Activated CD4-positive, alpha-beta memory T cell treated with anti-CD3 and anti-CD28 coated beads, Interleukin-2, amount 10 ng/mL, durations not matched to agents 7 days and 5 days (primary cell): ENCODE data around the gene CDHR2. TPM values are rescaled to one million over a fixed set of nuclear protein-coding genes. Genes with fewer than 3 reads are reported as not detected.

Experiments used
- CTCF ChIA-PET: fragments of 350-600 bp; sonication (Branson Sonifier 250); formaldehyde crosslinking; loops from one replicate; lab custom pipeline; 2021; ENCODE audit warnings: antibody characterized with exemption, inconsistent platforms; lab: Charles Lee
- POLR2A ChIA-PET: fragments of 350-600 bp; sonication (Branson Sonifier 250); formaldehyde crosslinking; loops from one replicate; lab custom pipeline; 2021; ENCODE audit warnings: antibody characterized with exemption; lab: Charles Lee
- DNase-seq: peaks from one replicate; pipeline ENCODE4 v3.0.0-alpha.2; 2020
- H3K27ac Mint-ChIP-seq: one replicate; pipeline ENCODE4 v1.8.0; 2021; ENCODE audit warnings: mild to moderate bottlenecking, mixed read lengths
- H3K27me3 Mint-ChIP-seq: one replicate; pipeline ENCODE4 v1.8.0; 2021; ENCODE audit warnings: mixed read lengths
- H3K36me3 Mint-ChIP-seq: one replicate; pipeline ENCODE4 v1.8.0; 2021; ENCODE audit warnings: low read depth, mixed read lengths
- H3K4me1 Mint-ChIP-seq: one replicate; pipeline ENCODE4 v1.8.0; 2021; ENCODE audit warnings: mixed read lengths
- H3K4me3 Mint-ChIP-seq: one replicate; pipeline ENCODE4 v1.8.0; 2021; ENCODE audit warnings: mild to moderate bottlenecking, mixed read lengths
- H3K9me3 Mint-ChIP-seq: one replicate; pipeline ENCODE4 v1.8.0; 2021; ENCODE audit warnings: mixed read lengths
- total RNA-seq, 2 experiments: library from RNA; stranded (reverse); gene quantifications; one replicate each; pipeline ENCODE4 v1.2.3, GENCODE V29; 2021

Gene CDHR2
- total RNA-seq, 2 experiments from 2014 or later, result 1.6 to 2.3 TPM

GRCh38 chr5:176557846-176558245 lies 8.7 kb downstream of the CDHR2 start:
- Mint-ChIP-seq H3K9me3 (no peaks in the 10 kb centered on the region), H3K36me3 (no peaks in the 10 kb centered on the region), H3K4me3 (no peak overlapping the region), H3K27ac (no peak overlapping the region), H3K4me1 (peaks cover 55% of the 10 kb centered on the region), H3K27me3 (peaks cover 7% of the 10 kb centered on the region)
- CTCF ChIA-PET, result interaction anchor here (1.1 to 1.8 kb wide), 3 partner anchors 14 to 140 kb away, joined by 5 to 6 read pairs (median 6); no protein-coding TSS in a partner anchor
- no peak for DNase-seq
- POLR2A ChIA-PET, result interaction anchor here (1.3 to 1.7 kb wide), 2 partner anchors 15 to 141 kb away, joined by 3 to 7 read pairs; partner anchors contain the start of gene CLTB

GRCh38 chr5:176559683-176560082 lies 10.5 kb downstream of the CDHR2 start:
- POLR2A ChIA-PET, result interaction anchor here (0.6 to 1.0 kb wide), 2 partner anchors 16 to 17 kb away, joined by 3 to 6 read pairs; no protein-coding TSS in a partner anchor
- CTCF ChIA-PET, result interaction anchor here (1.8 kb wide), 1 partner anchor 16 kb away, joined by 6 read pairs; no protein-coding TSS in a partner anchor
- Mint-ChIP-seq H3K4me1 (peaks cover 39% of the 10 kb centered on the region), H3K27ac (no peak overlapping the region), H3K36me3 (no peaks in the 10 kb centered on the region), H3K27me3 (peaks cover 7% of the 10 kb centered on the region), H3K9me3 (no peaks in the 10 kb centered on the region), H3K4me3 (no peak overlapping the region)
- DNase-seq, result no peak

GRCh38 chr5:176560364-176560763 lies 11.2 kb downstream of the CDHR2 start:
- H3K4me3 Mint-ChIP-seq, result no peak overlapping the region
- no peak for DNase-seq
- peaks cover 32% of the 10 kb centered on the region for H3K4me1 Mint-ChIP-seq
- H3K36me3 Mint-ChIP-seq, result no peaks in the 10 kb centered on the region
- H3K9me3 Mint-ChIP-seq, result no peaks in the 10 kb centered on the region
- H3K27me3 Mint-ChIP-seq, result peaks cover 7% of the 10 kb centered on the region
- H3K27ac Mint-ChIP-seq, result no peak overlapping the region
- ChIA-PET POLR2A (interaction anchor here (0.6 kb wide), 1 partner anchor 17 kb away, joined by 3 read pairs; no protein-coding TSS in a partner anchor), CTCF (interaction anchor here (1.3 kb wide), 1 partner anchor 144 kb away, joined by 3 read pairs; the partner anchor contains the start of gene CLTB)

- H3K27me3 Mint-ChIP-seq, result peaks cover 10% of the 10 kb centered on the region
- POLR2A ChIA-PET, result interaction anchor here (0.9 kb wide), 1 partner anchor 114 kb away, joined by 3 read pairs; no protein-coding TSS in a partner anchor
- DNase-seq, result no peak
- H3K27ac Mint-ChIP-seq, result no peak overlapping the region
- peaks cover 23% of the 10 kb centered on the region for H3K4me1 Mint-ChIP-seq
- no peak overlapping the region for H3K4me3 Mint-ChIP-seq
- no peaks in the 10 kb centered on the region for H3K36me3 Mint-ChIP-seq
- no peaks in the 10 kb centered on the region for H3K9me3 Mint-ChIP-seq
- CTCF ChIA-PET, result interaction anchor here (1.3 kb wide), 1 partner anchor 145 kb away, joined by 3 read pairs; the partner anchor contains the start of gene CLTB
Observed at GRCh38 chr5:176561259-176561658, 12.1 kb downstream of the CDHR2 start.

DNA sequence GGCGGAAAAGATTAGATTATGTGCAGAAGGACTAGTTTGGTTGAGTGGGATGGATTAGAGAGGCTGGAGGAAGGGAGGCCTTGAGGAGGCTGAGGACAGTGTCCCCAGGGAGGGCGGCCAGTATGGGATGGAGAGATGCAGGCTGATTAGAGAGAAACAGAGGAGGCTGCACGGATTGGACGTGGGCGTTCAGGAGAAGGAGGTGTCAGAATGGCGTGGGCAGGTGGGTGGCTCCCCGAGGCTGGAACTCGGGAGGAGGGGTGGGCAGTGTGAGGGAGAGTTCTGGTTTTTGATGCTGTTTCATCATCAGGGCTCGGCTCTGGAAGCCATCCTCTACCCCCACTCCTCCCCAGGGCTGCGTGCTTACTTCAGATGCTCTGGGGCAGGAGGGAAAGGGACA lies 13.0 kb downstream of the CDHR2 start:
- CTCF ChIA-PET, result interaction anchor here (0.8 kb wide), 1 partner anchor 11 kb away, joined by 3 read pairs; no protein-coding TSS in a partner anchor
- Mint-ChIP-seq H3K27ac (no peak overlapping the region), H3K4me1 (peaks cover 18% of the 10 kb centered on the region), H3K36me3 (no peaks in the 10 kb centered on the region), H3K4me3 (no peak overlapping the region), H3K27me3 (peaks cover 11% of the 10 kb centered on the region), H3K9me3 (no peaks in the 10 kb centered on the region)
- DNase-seq, result no peak
- POLR2A ChIA-PET, result no interaction called here

- peaks cover 18% of the 10 kb centered on the region for H3K4me1 Mint-ChIP-seq
- POLR2A ChIA-PET, result interaction anchor here (1.7 kb wide), 1 partner anchor 21 kb away, joined by 6 read pairs; no protein-coding TSS in a partner anchor
- no peak overlapping the region for H3K4me3 Mint-ChIP-seq
- no peak overlapping the region for H3K27ac Mint-ChIP-seq
- CTCF ChIA-PET, result no interaction called here
- H3K9me3 Mint-ChIP-seq, result no peaks in the 10 kb centered on the region
- no peaks in the 10 kb centered on the region for H3K36me3 Mint-ChIP-seq
- H3K27me3 Mint-ChIP-seq, result peaks cover 11% of the 10 kb centered on the region
- DNase-seq, result no peak
Observed at GRCh38 chr5:176564002-176564401, 14.9 kb downstream of the CDHR2 start.

DNA sequence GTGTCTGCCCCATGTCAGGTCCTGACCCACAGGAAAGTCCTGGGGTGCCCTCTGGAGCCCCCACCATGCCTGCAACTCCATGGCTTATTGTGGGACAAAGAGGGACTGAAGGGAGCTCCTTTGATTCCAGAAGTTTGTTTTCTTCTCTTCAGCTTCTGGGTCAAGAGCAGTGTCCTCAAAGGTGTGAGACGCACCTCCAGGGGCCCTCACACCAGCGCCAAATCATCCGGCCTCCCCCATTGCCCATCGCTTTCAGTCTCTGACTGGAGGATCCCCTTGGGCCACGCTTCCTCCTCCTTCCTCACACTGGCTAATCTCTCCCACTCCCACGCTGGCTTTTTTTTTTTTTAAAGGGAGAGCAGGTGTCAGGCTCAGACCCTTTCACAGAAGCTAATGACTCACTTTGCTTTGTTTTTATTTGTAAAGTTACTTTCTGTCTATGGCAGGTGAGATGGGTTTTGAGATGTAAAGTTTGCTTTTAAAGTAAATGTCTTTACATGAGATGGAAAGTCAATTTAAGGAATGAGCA lies 16.7 kb downstream of the CDHR2 start:
- Mint-ChIP-seq H3K4me1 (peaks cover 10% of the 10 kb centered on the region), H3K4me3 (no peak overlapping the region), H3K9me3 (no peaks in the 10 kb centered on the region), H3K27me3 (peaks cover 14% of the 10 kb centered on the region), H3K27ac (no peak overlapping the region), H3K36me3 (no peaks in the 10 kb centered on the region)
- ChIA-PET POLR2A (no interaction called here), CTCF (no interaction called here)
- no peak for DNase-seq

GRCh38 chr5:176568657-176569056 lies 19.5 kb downstream of the CDHR2 start:
- CTCF ChIA-PET, result no interaction called here
- Mint-ChIP-seq H3K27me3 (peaks cover 11% of the 10 kb centered on the region), H3K4me1 (no peaks in the 10 kb centered on the region), H3K36me3 (no peaks in the 10 kb centered on the region), H3K27ac (no peak overlapping the region), H3K9me3 (no peaks in the 10 kb centered on the region), H3K4me3 (no peak overlapping the region)
- POLR2A ChIA-PET, result interaction anchor here (0.6 to 1.1 kb wide), 2 partner anchors 68 to 160 kb away, joined by 3 read pairs; no protein-coding TSS in a partner anchor
- no peak for DNase-seq

- ChIA-PET CTCF (interaction anchor here (0.8 to 1.7 kb wide), 5 partner anchors 9 to 154 kb away, joined by 3 to 15 read pairs (median 4); partner anchors contain the start of gene CLTB), POLR2A (interaction anchor here (1.0 to 1.3 kb wide), 2 partner anchors 27 to 32 kb away, joined by 3 to 4 read pairs; partner anchors contain the start of gene RNF44)
- Mint-ChIP-seq H3K9me3 (no peaks in the 10 kb centered on the region), H3K4me3 (no peak overlapping the region), H3K4me1 (peaks cover 1% of the 10 kb centered on the region), H3K27ac (no peak overlapping the region), H3K36me3 (no peaks in the 10 kb centered on the region), H3K27me3 (peaks cover 11% of the 10 kb centered on the region)
- no peak for DNase-seq
Observed at GRCh38 chr5:176570044-176570443, 20.9 kb downstream of the CDHR2 start.

- Mint-ChIP-seq H3K4me3 (no peak overlapping the region), H3K27ac (no peak overlapping the region), H3K9me3 (no peaks in the 10 kb centered on the region), H3K27me3 (peaks cover 6% of the 10 kb centered on the region), H3K36me3 (no peaks in the 10 kb centered on the region), H3K4me1 (peaks cover 3% of the 10 kb centered on the region)
- DNase-seq, result peak; percentile 77
- ChIA-PET POLR2A (interaction anchor here (0.6 to 1.0 kb wide), 4 partner anchors 34 to 686 kb away, joined by 3 to 4 read pairs (median 3); partner anchors contain the start of gene CLTB), CTCF (interaction anchor here (0.6 to 2.7 kb wide), 29 partner anchors 9 to 844 kb away, joined by 3 to 10 read pairs (median 4); partner anchors contain the start of genes EIF4E1B, RNF44, SNCB and TSPAN17)
Observed at GRCh38 chr5:176573564-176574296, 24.6 kb downstream of the CDHR2 start.

DNA sequence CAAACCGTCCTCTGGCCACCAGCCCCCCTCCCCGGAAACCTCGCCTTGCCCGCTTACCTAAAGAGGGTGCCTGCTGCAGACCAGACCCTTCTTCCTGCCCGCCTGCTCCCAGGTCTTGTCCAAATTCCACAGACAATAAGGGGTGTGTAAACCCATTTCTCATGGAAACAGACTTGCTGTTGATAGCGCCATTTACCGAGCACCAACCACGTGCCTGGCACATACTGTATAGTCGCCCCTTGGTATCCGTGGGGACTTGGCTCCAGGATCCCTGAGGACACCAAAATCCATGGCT lies 25.1 kb downstream of the CDHR2 start:
- CTCF ChIA-PET, result interaction anchor here (0.6 to 2.7 kb wide), 12 partner anchors 9 to 166 kb away, joined by 3 to 10 read pairs (median 6); partner anchors contain the start of genes EIF4E1B and SNCB
- H3K36me3 Mint-ChIP-seq, result no peaks in the 10 kb centered on the region
- peaks cover 6% of the 10 kb centered on the region for H3K27me3 Mint-ChIP-seq
- H3K9me3 Mint-ChIP-seq, result no peaks in the 10 kb centered on the region
- DNase-seq, result no peak
- H3K27ac Mint-ChIP-seq, result no peak overlapping the region
- H3K4me3 Mint-ChIP-seq, result no peak overlapping the region
- POLR2A ChIA-PET, result no interaction called here
- peaks cover 3% of the 10 kb centered on the region for H3K4me1 Mint-ChIP-seq

GRCh38 chr5:176575066-176575465 lies 25.9 kb downstream of the CDHR2 start:
- no peak overlapping the region for H3K27ac Mint-ChIP-seq
- H3K4me1 Mint-ChIP-seq, result peaks cover 3% of the 10 kb centered on the region
- H3K4me3 Mint-ChIP-seq, result no peak overlapping the region
- ChIA-PET POLR2A (interaction anchor here (1.0 kb wide), 1 partner anchor 159 kb away, joined by 3 read pairs; no protein-coding TSS in a partner anchor), CTCF (interaction anchor here (1.3 to 2.1 kb wide), 2 partner anchors 21 to 83 kb away, joined by 3 to 9 read pairs; no protein-coding TSS in a partner anchor)
- no peaks in the 10 kb centered on the region for H3K9me3 Mint-ChIP-seq
- H3K36me3 Mint-ChIP-seq, result no peaks in the 10 kb centered on the region
- no peak for DNase-seq
- H3K27me3 Mint-ChIP-seq, result peaks cover 6% of the 10 kb centered on the region
